ENCODE data around the gene GRAMD2B.

GRCh38 chr5:126464959-126465358 is 41.8 kb downstream of the GRAMD2B start:
- TF ChIP-seq, protein P1, sequence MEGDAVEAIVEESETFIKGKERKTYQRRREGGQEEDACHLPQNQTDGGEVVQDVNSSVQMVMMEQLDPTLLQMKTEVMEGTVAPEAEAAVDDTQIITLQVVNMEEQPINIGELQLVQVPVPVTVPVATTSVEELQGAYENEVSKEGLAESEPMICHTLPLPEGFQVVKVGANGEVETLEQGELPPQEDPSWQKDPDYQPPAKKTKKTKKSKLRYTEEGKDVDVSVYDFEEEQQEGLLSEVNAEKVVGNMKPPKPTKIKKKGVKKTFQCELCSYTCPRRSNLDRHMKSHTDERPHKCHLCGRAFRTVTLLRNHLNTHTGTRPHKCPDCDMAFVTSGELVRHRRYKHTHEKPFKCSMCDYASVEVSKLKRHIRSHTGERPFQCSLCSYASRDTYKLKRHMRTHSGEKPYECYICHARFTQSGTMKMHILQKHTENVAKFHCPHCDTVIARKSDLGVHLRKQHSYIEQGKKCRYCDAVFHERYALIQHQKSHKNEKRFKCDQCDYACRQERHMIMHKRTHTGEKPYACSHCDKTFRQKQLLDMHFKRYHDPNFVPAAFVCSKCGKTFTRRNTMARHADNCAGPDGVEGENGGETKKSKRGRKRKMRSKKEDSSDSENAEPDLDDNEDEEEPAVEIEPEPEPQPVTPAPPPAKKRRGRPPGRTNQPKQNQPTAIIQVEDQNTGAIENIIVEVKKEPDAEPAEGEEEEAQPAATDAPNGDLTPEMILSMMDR (IDR thresholded peaks at IDR 0.05) = no peak
- no peak for TF ChIP-seq POLR2A (IDR thresholded peaks at IDR 0.05)
